Right lobe of liver (tissue), 4 donors: ENCODE results near the gene MRPS18A.

Experiments
- POLR2A ChIP-seq: fragments of 450-650 bp; IDR thresholded peaks from one replicate; pipeline ENCODE4 v1.6.1; 2017; ENCODE audit warnings: antibody characterized with exemption, mild to moderate bottlenecking
- TF ChIP-seq, protein P1 (sequence below), 4 donors: fragments of 200-600 bp in 3 of 4; fragments of 450-650 bp in 1 of 4; IDR thresholded peaks; one replicate each; pipeline versions ENCODE4 v1.5.1 to v1.8.0; 2016 to 2022; ENCODE audit warnings: antibody characterized with exemption in 4 of 4, mild to moderate bottlenecking in 2 of 4
- donor health status: DM: no; HTN: no; CAD: no.
- donor health status: DM: no; HTN: no; CAD: no.
- donor health status: DM: no; HTN: yes; CAD: no.

DNA sequence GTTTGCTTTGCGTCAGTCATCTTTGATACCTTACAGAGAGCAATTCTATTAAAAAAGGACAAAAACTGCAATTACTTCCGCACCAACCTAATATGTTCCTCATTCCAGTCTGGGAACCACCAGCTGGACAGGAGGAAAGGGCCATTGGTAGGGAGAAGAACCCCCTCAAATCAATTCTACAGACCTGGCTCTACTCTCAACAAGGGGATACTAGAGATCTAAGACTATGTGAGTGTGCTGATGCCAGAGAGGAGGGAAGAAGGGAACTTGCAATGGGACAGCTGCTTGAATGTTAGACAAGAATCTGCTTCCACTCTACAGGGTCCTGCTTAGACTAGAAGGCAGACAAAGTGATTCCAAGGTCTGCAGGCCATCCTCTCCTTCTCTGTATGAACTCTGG, 13.3 kb downstream of the MRPS18A start:
- TF ChIP-seq, protein P1, sequence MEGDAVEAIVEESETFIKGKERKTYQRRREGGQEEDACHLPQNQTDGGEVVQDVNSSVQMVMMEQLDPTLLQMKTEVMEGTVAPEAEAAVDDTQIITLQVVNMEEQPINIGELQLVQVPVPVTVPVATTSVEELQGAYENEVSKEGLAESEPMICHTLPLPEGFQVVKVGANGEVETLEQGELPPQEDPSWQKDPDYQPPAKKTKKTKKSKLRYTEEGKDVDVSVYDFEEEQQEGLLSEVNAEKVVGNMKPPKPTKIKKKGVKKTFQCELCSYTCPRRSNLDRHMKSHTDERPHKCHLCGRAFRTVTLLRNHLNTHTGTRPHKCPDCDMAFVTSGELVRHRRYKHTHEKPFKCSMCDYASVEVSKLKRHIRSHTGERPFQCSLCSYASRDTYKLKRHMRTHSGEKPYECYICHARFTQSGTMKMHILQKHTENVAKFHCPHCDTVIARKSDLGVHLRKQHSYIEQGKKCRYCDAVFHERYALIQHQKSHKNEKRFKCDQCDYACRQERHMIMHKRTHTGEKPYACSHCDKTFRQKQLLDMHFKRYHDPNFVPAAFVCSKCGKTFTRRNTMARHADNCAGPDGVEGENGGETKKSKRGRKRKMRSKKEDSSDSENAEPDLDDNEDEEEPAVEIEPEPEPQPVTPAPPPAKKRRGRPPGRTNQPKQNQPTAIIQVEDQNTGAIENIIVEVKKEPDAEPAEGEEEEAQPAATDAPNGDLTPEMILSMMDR (IDR thresholded peaks at IDR 0.05) = no peak
- no peak for TF ChIP-seq POLR2A
